GM18517 (cell line): ENCODE data around the gene KCNS1.

Experiments used
- ATAC-seq: cut with Tn5 transposase; IDR thresholded peaks from one replicate; pipeline ENCODE4 v1.9.1; 2021; ENCODE audit warnings: mild to moderate bottlenecking, moderate library complexity; ENCODE audit not compliant: unreplicated experiment

Gene KCNS1

GRCh38 chr20:45053430-45054351 lies 47.2 kb downstream of the KCNS1 start:
- ATAC-seq = no peak

GRCh38 chr20:45052698-45053429 lies 48.1 kb downstream of the KCNS1 start:
- ATAC-seq = no peak

GRCh38 chr20:45051204-45052060 lies 49.5 kb downstream of the KCNS1 start:
- peak; percentile 50 for ATAC-seq

GRCh38 chr20:45049904-45050471 lies 50.9 kb downstream of the KCNS1 start:
- no peak for ATAC-seq

GRCh38 chr20:45049438-45049837 lies 51.5 kb downstream of the KCNS1 start:
- no peak for ATAC-seq

- ATAC-seq = no peak
Observed at GRCh38 chr20:45047581-45048119, 53.3 kb downstream of the KCNS1 start.

GRCh38 chr20:45044601-45045000 lies 56.3 kb downstream of the KCNS1 start:
- ATAC-seq = no peak

- peak; percentile 51 for ATAC-seq
Observed at GRCh38 chr20:45044084-45044573, 56.8 kb downstream of the KCNS1 start.

GRCh38 chr20:45042978-45043377 lies 57.9 kb downstream of the KCNS1 start:
- no peak for ATAC-seq
